NCI-H345 (cell line): ENCODE results near the gene PDXDC1.
"Not testable (repeated sequence)": the region's sequence is repeated elsewhere in the genome, so short reads cannot be mapped to it uniquely, and the experiment has no call there.

ENCODE experiments used
- DNase-seq: peaks from one replicate; lab custom pipeline; 2025; lab: John Stamatoyannopoulos, UW

The PDXDC1 gene

DNA sequence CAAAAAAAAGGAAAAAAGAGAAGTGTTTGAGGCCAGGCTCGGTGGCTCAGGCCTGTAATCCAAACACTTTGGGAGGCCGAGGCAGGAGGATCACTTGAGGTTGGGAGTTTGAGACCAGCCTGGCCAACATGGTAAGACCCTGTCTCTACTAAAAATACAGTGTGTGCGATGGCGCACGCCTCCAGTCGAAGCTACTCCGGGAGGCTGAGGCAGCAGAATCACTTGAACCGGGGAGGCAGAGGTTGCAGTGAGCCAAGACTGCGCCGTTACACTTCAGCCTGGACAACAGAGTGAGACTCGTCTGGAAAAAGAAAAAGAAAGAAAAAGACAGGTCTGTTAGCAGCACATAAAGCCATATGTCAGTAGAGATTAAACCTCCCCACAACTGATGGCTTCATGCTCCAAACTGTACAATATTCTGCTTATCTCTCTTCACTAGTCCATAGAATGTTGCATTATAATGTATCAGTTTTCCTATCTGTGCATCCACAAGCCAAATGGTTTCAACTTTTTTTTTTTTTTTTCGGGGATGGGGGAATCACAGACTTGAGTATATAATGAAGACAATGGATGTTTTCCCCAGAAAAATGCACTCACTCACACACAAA, 3.1 kb upstream of the PDXDC1 start:
- DNase-seq, result not testable (repeated sequence)

DNA sequence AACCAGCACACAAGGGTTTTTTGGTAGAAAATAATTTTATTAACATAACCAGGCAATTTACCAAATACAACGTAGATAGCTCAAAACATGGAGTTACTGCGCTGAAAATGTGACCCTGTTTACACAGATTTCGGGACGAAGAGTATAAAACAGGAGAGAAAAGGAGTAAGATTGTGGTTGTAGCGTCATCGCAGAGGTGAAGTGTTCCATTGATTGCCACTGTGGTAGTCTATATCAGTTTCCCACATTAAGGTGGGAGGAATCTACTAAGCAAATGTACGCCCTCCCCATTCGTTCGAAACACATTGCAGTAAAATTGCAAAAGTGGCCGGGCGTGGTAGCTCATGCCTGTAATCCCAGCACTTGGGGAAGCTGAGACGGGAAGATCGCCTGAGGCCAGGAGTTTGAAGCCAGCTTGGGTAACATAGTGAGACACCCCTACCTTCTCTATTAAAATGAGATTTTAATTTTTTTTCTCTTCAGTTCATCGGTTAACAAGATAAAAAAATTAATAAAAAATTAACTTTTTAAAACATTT, 972 bp upstream of the PDXDC1 start:
- DNase-seq, result not testable (repeated sequence)

DNA sequence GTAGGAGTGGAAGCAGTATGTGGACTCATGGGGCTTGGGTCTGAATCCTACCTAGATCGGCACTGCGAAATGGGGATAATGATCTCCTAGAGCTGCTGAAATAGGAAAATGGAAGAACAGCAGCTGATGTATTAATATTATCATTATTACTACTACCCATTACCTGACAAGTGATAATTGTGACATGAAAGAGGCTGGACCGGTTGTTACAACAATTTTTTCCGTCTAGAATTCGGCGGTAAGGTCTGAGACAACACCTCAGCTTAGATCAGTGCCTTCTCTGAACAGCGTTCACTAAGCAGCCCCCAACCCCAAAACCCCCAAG, 533 bp upstream of the PDXDC1 start:
- DNase-seq, result not testable (repeated sequence)

DNA sequence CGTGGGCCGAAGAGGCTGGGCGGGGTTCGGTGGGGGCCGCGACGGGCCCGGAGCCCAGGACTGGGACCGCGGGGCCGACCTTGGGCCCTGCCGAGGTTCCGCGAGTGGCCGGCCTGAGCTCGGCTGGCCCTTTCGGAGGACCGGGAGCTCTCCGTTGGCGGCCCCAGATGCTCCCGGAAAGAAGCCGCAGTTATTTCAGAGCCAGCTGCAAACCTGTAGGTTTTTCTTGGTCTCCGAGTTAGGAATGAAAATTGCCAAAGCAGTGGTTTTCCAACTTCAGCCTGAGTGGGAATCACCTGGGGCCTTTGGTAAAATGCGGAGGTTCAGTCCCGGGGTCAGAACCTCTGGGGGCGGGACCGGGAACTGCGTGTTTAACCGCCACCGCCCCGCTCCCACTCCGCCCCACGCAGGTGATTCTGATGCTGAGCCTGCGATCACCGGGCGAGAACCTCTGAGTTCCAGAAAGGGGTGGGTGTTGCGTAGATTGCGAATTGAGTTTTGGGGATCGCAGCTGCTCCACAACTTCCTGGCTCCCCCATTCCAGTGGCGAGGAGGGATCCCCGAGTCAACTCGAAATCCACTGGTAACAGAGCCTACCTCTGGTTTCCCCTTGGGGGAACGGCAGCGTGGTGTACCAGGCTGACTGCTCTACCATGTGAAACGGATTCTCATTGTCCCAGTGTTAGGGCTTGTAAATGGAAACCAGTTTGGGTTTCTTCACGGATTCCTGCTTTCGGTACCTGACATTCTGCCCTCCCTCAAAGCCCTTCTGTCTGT, 780 bp downstream of the PDXDC1 start:
- DNase-seq, result peak; percentile 57

DNA sequence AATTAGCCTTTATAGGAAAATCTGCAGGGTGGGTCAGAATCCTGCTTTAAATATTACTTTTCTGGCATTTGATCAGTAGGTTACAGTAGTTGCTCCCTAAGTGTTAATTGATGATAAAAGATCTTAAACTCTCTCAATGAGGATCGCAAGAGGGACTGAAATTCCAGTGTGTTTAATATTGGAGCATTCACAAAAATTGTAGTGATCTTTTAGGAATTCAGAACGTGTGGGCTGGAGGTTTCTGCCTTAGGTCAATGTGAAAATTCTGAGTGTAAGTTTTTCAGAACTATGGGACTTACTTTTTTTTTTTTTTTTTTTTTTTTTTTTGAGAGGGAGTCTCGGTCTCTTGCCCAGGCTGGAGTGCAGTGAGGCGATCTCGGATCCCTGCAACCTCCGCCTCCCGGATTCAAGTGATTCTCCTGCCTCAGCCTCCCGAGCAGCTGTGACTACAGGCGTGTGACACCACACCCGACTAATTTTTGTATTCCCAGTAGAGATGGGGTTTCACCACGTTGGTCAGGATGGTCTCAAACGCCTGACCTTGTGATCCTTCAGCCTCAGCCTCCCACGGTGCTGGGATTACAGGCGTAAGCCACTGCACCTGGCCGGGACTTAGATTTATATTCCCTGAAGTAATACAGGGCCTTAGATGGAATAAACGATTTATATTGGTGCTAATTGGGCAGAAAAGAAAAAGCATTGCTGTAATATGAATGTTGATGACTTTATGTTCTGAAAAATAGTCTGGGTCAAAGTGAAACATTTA, 2.3 kb downstream of the PDXDC1 start:
- not testable (repeated sequence) for DNase-seq

DNA sequence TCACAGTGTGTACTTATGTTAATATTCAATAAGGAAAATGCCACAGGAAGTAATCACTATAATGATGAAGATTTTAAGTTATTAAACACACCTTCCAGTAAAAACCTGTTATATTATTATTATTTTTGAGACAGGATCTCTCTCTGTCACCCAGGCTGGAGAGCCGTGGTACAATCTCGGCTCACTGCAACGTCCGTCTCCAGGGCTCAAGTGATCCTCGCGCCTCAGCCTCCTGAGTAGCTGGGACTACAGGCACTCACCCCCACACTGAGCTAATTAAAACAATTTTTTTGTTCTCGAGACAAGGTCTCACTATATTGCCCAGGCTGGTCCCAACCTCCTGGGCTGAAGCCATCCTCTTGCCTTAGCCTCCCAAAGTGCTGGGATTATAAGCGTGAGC, 3.5 kb downstream of the PDXDC1 start:
- DNase-seq, result not testable (repeated sequence)

DNA sequence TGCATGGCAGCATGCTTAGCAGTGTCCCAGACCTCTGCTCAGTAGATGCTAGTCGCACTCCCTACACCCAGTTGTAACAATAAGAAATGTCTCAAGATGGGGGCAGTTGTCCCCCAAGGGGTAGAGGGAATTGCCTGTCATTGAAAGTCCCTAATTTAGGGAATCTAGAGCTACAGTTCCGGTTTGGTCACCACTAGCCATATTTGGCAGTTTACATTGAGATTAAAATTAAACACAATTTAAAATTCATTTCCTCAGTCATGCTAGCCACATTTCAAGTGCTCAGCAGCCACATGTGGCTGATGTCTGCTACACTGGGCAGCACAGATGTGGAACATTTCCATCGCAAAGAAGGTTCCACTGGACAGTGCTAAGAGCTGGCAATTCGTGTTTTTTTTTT, 4.1 kb downstream of the PDXDC1 start:
- DNase-seq, result not testable (repeated sequence)

DNA sequence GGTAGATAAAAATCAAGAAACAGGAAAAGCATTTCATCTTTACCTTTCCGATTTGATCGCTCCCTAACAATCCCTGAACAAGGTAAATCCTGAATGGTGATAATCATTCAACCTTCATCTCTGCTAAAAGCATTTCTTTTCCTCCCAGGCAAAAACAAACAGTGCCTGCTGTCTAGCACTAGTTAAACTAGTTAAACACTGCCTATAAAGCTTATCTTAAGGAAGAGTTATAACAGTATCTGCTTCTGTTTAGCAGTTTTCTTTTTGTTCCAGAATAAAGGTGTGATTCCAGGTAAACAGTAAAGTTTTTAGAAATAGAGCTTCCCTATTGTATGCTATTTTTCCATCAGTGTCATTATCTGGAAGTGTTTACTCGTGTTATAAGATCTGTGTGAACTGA, 6.4 kb downstream of the PDXDC1 start:
- peak; percentile 18 for DNase-seq

DNA sequence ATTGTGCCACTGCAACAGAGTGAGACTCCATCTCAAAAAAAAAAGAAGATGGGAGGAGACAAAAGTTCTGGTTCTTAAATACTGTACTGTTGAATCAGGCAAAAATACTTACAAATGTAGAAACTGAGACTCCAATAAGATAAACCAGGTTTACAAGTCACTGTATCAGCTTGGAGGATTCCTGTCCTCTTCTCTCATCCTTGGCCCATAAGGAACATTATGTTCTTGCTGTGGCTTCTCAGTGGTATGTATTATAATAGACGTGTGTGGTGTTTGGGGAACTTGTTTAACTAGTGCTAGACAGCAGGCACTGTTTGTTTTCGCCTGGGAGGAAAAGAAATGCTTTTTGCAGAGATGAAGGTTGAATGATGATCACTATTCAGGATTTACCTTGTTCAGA, 7.7 kb downstream of the PDXDC1 start:
- not testable (repeated sequence) for DNase-seq

DNA sequence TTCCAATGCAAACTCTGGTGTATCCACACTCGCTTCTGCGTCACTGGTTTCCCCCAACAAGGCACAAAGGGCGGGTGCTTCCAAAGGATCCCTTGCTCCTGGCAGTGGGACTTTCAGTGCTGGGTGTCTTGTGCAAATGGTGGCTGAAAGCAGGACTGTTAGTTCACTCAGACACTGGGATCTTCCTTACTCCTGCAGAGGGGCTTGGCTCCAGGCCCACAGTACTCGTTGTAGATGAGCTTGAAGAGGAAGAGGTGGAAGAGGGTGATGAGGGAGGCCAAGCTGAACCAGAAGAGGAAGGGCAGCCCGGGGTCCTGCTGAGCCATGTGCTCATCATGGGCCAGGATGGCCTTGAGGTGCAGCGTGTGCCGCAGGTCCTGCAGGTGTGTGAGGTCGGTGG, 13.3 kb downstream of the PDXDC1 start:
- not testable (repeated sequence) for DNase-seq

DNA sequence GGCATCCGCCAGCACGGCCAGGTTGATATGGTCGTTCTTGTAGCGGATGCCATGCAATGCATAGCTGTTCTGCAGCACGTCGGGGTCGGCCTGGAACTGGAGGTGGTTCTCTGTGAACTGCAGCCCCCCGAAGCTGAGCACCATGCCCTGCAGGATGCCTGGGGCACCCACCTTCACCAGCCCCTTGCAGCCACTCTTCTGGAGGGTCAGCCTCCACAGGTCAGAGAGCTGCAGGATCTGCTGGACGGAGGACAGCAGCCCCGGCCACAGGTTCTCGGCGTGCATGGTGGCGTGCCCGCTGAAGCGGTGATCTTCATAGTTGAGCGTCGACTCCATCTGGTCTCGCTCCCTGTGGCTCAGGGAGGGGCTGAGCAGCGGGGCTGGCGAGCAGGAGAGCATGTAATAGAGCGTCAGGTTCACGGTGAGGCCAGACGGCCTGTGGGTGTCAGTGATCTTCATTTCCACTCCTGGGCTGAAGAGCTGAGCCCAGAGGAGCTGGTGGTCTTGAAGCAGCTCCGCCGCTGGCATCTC, 13.9 kb downstream of the PDXDC1 start:
- not testable (repeated sequence) for DNase-seq

DNA sequence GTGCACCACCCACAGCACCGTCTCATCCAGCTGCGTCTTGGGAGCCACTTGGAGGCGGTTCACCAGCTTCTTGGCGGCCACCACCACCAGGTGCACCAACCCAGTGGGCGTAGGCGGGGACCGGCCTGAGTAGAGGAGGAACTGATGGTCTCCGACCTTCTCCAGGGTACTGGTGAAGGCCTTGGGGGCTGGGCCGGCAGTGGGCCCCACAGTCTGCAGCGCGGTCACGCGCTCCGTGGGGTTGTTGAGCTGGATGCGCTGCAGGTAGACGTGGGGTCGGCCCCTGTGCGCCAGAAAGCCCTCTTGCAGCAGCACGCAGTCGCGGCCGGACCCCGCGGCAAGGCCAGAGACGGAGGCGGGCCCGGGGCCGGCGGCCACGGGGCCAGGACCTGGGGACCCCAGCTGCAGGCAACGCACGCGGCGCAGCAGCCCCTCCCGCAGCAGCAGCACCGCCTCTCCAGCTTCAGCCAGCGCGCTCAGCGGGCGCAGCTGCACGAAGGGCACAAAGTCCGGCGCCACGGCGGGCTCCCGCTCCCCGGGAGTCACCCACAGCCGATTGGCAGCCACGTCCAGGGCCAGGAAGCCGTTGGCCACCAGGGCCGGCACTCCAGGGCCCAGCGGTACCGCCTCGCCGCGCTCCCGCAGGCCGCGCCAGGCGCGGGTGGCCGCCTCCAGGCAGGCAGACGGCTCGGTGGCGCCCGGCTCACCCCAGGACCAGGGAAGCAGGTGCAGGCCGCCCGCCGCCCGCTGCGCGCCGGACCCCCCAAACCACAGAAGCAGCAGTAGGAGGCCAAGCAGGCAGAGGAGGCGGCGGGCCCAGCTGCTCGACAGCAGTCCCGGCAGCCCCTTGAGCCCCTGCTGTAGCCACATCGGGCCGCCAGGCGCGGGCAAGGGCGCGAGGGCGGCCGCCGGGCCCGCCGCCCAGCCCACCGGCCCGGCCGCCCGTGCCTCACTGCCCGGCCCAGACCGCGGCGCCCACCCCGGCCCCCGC, 14.8 kb downstream of the PDXDC1 start:
- not testable (repeated sequence) for DNase-seq

DNA sequence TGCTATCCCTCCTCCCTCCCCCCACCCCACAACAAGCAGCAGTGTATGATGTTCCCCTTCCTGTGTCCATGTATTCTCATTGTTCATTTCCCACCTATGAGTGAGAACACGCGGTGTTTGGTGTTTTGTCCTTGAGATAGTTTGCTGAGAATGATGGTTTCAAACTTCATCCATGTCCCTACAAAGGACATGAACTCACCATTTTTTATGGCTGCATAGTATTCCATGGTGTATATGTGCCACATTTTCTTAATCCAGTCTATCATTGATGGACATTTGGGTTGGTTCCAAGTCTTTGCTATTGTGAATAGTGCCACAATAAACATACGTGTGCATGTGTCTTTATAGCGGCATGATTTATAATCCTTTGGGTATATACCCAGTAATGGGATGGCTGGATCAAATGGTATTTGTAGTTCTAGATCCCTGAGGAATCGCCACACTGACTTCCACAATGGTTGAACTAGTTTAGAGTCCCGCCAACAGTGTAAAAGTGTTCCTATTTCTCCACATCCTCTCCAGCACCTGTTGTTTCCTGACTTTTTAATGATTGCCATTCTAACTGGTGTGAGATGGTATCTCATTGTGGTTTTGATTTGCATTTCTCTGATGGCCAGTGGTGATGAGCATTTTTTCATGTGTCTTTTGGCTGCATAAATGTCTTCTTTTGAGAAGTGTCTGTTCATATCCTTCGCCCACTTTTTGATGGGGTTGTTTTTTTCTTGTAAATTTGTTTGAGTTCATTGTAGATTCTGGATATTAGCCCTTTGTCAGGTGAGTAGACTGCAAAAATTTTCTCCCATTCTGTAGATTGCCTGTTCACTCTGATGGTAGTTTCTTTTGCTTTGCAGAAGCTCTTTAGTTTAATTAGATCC, 18.7 kb downstream of the PDXDC1 start:
- DNase-seq, result not testable (repeated sequence)

DNA sequence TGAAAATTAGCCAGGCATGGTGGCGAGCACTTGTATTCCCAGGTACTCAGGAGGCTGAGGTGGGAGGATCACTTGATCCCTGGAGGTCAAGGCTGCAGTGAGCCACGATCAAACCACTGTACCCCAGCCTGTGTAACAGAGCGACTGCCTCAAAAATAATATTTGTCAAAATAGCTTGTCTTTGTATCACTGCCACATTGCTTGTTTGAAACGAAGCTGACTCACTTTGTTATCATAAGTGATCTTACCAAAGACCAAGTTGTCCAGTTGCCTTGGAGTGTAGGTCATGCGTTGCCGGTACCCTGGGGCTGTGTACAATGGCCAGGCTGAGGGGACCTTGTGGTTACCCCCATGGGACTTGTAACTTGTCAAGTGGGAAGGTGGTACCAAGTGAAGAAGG, 21.9 kb downstream of the PDXDC1 start:
- DNase-seq, result not testable (repeated sequence)

DNA sequence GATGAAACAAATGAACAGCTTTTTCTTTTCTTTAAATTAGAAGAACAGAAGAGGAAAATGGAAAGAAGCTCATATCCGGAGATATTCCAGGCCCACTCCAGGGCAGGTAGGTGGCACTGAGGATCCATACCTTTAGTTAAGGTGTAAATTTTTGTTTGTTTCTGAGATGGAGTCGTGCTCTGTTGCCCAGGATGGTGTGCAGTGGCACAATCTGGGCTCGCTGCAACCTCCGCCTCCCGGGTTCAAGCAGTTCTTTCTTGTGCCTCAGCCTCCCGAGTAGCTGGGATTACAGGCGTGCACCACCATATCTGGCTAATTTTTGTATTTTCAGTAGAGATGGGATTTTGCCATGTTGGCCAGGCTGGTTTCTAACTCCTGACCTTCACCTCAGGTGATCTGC, 23.5 kb downstream of the PDXDC1 start:
- not testable (repeated sequence) for DNase-seq

DNA sequence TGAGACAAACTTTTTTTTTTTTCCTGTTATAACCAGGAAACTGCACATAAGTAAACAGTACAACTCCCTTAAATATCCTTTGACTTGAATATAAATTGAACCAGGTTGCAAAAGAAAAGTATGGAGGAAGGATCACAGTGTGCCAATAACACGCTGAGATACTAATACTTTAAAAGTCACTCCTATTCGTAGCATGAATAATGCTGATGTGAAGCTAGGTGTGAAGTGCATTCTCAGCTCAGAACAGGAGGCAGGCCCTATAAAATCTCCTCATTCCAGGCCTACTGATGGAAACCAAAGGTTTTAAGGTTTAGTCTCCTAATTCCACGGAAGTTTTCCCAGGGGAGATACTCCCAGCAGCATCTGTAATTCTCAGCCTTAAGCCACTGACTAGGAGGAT, 25.0 kb downstream of the PDXDC1 start:
- DNase-seq, result not testable (repeated sequence)

DNA sequence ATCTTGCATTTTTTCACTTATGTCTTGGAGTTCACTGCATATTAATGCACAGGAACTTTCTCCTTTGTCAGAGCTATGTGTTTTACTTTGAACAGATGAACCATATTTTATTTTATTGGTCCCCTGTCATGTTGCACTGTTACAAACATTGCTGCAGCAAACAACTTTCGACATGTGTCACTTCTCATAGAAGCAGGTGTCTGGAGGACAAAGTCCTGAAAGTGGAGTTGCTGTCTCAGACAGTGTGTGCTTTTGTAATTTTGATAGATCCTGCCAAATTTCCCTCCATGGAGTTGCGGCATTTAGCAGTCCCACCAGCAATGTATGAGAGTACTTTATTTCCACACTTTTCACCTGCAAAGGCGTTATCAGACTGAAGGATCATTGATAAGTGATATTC, 27.6 kb downstream of the PDXDC1 start:
- not testable (repeated sequence) for DNase-seq

DNA sequence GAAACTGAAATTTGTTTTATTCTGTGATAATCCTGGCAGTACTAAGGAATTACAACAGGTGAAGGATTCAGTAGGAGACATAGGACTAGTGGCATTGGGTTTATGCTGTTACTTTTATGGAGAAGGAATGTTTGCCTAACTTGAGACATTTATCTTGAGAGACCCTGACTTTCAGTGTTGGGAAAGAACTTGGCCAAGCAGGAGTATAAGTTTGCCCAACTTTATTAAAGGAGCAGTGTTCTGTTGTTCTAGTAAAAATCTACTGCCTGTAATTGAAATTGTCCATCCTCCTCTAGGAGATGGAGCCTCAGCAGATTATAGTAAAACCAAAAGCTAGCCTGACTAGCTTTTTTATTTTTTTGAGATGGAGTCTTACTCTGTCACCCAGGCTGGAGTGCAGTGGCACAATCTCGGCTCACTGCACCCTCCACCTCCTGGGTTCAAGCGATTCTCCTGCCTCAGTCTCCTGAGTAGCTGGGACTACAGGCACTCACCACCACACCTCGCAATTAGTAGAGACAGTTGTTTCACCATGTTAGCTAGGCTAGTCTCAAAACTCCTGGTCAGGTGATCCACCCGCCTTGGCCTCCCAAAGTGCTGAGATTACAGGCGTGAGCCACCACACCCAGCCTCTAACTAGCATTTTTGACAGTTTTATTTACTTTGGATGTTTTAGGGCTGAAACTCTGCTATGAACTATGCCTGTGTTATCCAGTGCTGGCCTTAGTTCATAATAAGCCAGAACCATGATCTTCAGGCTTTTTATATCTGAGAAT, 30.7 kb downstream of the PDXDC1 start:
- not testable (repeated sequence) for DNase-seq

DNA sequence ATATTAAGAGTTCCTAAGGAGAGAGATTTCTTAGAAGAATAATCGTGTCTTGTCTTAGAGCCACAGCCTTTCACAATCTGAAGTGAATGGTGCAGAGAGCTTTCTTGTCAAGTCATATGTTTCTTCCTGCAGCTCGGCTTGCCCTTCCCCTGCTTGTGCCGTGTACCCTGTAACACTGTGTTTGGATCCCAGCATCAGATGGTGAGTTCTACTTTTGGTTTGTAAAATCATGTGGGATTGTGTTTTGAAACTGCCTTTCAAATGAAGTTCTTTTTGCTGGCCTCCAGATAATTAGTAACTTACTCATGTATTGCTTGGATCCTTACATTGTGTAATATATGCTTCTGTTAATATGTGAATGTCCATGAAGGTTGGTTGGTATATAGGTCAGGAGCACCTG, 33.8 kb downstream of the PDXDC1 start:
- DNase-seq, result not testable (repeated sequence)
